Neural progenitor cell (in vitro differentiated cells): Measurements from ENCODE around the gene ARAP3. TPM values are rescaled to one million over a fixed set of nuclear protein-coding genes. Genes with fewer than 3 reads are reported as not detected.

ENCODE experiments used
- DNase-seq: peaks from one replicate; pipeline ENCODE4 v3.0.0-alpha.2; 2016; ENCODE audit warnings: low spot score
- H2AFZ ChIP-seq: fragments of 200-600 bp; sonication (generic); replicated peaks from 2 replicates; pipeline ENCODE4 v1.6.1; 2016; ENCODE audit warnings: antibody characterized with exemption
- H3F3A ChIP-seq: fragments of 200-600 bp; sonication (generic); 2 replicates; pipeline ENCODE4 v1.6.1; 2016; ENCODE audit warnings: antibody characterized with exemption, low read depth
- H3K27ac ChIP-seq: fragments of 200-600 bp; sonication (generic); 2 replicates; pipeline ENCODE4 v1.5.1; 2016; ENCODE audit warnings: mild to moderate bottlenecking
- H3K27me3 ChIP-seq: fragments of 200-600 bp; sonication (generic); 2 replicates; pipeline ENCODE4 v1.6.1; 2016; ENCODE audit warnings: mild to moderate bottlenecking, moderate library complexity
- H3K36me3 ChIP-seq: fragments of 200-600 bp; sonication (generic); 2 replicates; pipeline ENCODE4 v1.5.1; 2016
- H3K4me1 ChIP-seq: fragments of 200-600 bp; sonication (generic); 2 replicates; pipeline ENCODE4 v1.6.1; 2016; ENCODE audit warnings: mixed run types
- H3K4me2 ChIP-seq: fragments of 200-600 bp; sonication (generic); 2 replicates; pipeline ENCODE4 v1.6.1; 2016
- H3K4me3 ChIP-seq: fragments of 200-600 bp; sonication (generic); 2 replicates; pipeline ENCODE4 v1.5.1; 2016
- H3K79me2 ChIP-seq: fragments of 200-600 bp; sonication (generic); 2 replicates; pipeline ENCODE4 v1.6.1; 2016; ENCODE audit warnings: low read depth
- H3K9ac ChIP-seq: fragments of 200-600 bp; sonication (generic); 2 replicates; pipeline ENCODE4 v1.6.1; 2016
- H3K9me3 ChIP-seq: fragments of 200-600 bp; sonication (generic); 2 replicates; pipeline ENCODE4 v1.5.1; 2016; ENCODE audit warnings: low read depth
- H4K20me1 ChIP-seq: fragments of 200-600 bp; sonication (generic); 2 replicates; pipeline ENCODE4 v1.6.1; 2016; ENCODE audit warnings: low read depth
- H3K27ac Mint-ChIP-seq: 3 replicates; pipeline ENCODE4 v1.8.0; 2021; ENCODE audit warnings: mixed read lengths
- H3K27me3 Mint-ChIP-seq: 2 replicates; pipeline ENCODE4 v1.8.0; 2022; ENCODE audit warnings: low read depth, mild to moderate bottlenecking, inconsistent platforms, moderate library complexity, mixed read lengths; ENCODE audit not compliant: insufficient read depth
- H3K36me3 Mint-ChIP-seq: 3 replicates; pipeline ENCODE4 v1.8.0; 2021; ENCODE audit warnings: mixed read lengths
- H3K4me1 Mint-ChIP-seq: 3 replicates; pipeline ENCODE4 v1.8.0; 2021; ENCODE audit warnings: mixed read lengths
- H3K4me3 Mint-ChIP-seq: 3 replicates; pipeline ENCODE4 v1.8.0; 2021; ENCODE audit warnings: mild to moderate bottlenecking, moderate library complexity, mixed read lengths
- H3K9me3 Mint-ChIP-seq: 3 replicates; pipeline ENCODE4 v1.8.0; 2020; ENCODE audit warnings: mixed read lengths
- EZH2 ChIP-seq: fragments of 200-600 bp; sonication (generic); IDR thresholded peaks from 2 replicates; pipeline ENCODE4 v1.6.1; 2017; ENCODE audit warnings: antibody characterized with exemption, mild to moderate bottlenecking, moderate library complexity
- EZH2phosphoT487 ChIP-seq: fragments of 200-600 bp; sonication (generic); IDR thresholded peaks from 2 replicates; pipeline ENCODE4 v1.6.1; 2017; ENCODE audit warnings: antibody characterized with exemption
- total RNA-seq: library from RNA; depleted of rRNA; stranded (reverse); fragments of >200 nt; gene quantifications from 2 replicates; pipeline ENCODE4 v1.2.3, GENCODE V29; 2015; ENCODE audit warnings: low replicate concordance
- TF ChIP-seq, protein P1 (sequence below): fragments of 200-600 bp; sonication (generic); IDR thresholded peaks from 2 replicates; pipeline ENCODE4 v1.5.1; 2017; ENCODE audit warnings: antibody characterized with exemption, mild to moderate bottlenecking

The ARAP3 gene
- total RNA-seq, 1 donor from 2014 or later: 7.6 TPM

DNA sequence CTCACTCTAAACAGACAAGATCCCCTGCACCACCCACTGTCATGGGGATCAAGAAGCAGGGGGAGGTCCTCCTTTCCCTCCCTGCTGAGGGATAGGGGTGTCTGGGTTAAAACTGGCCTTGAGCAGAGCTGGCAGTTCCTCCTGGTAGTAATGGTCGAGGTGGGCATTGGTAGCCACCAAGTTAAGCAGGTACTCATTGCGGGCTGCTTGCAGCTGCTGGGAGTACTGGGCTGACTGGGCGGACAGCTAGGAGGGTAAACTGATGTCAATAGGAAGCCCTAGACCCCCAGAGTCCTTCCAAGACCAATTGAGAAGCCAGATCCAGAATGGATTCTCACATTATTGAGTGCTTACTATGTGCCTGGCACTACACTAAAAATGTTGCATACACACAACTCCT, 34.2 kb downstream of the ARAP3 start:
- Histone ChIP-seq H3F3A (peaks cover 11% of the 10 kb centered on the region), H4K20me1 (no peaks in the 10 kb centered on the region), H3K9ac (no peak overlapping the region), H3K9me3 (no peaks in the 10 kb centered on the region), H3K36me3 (no peaks in the 10 kb centered on the region), H3K4me1 (no peaks in the 10 kb centered on the region), H3K27me3 (peaks cover 6% of the 10 kb centered on the region), H2AFZ (no peak overlapping the region), H3K79me2 (no peaks in the 10 kb centered on the region), H3K4me3 (no peak overlapping the region), H3K27ac (no peak overlapping the region), H3K4me2 (no peak overlapping the region)
- Mint-ChIP-seq H3K27ac (no peak overlapping the region), H3K4me3 (no peak overlapping the region), H3K27me3 (peaks cover 3% of the 10 kb centered on the region), H3K36me3 (peaks cover 2% of the 10 kb centered on the region), H3K4me1 (peaks cover 10% of the 10 kb centered on the region), H3K9me3 (no peaks in the 10 kb centered on the region)
- TF ChIP-seq EZH2 (no peak), EZH2phosphoT487 (no peak)
- TF ChIP-seq, protein P1, sequence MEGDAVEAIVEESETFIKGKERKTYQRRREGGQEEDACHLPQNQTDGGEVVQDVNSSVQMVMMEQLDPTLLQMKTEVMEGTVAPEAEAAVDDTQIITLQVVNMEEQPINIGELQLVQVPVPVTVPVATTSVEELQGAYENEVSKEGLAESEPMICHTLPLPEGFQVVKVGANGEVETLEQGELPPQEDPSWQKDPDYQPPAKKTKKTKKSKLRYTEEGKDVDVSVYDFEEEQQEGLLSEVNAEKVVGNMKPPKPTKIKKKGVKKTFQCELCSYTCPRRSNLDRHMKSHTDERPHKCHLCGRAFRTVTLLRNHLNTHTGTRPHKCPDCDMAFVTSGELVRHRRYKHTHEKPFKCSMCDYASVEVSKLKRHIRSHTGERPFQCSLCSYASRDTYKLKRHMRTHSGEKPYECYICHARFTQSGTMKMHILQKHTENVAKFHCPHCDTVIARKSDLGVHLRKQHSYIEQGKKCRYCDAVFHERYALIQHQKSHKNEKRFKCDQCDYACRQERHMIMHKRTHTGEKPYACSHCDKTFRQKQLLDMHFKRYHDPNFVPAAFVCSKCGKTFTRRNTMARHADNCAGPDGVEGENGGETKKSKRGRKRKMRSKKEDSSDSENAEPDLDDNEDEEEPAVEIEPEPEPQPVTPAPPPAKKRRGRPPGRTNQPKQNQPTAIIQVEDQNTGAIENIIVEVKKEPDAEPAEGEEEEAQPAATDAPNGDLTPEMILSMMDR: no peak
- DNase-seq: no peak

DNA sequence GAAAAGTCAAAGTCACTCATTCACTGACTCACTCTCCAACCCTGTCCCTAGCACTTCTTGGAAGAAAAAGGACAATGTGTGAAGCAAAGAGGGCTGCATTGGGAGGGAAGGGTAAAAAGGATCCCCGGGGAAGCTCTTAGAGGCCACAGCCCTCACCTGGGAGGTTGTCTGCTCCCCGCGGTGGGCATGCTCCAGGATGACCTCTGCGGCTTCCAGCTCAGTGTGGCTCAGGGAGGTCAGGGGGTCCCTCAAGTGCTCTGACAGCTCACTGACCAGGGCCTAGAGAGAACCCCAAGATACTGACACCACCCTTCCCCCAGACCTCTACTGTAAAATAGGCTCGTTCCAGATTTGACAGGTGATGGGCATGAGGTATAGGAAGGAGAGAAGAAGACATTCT, 34.8 kb downstream of the ARAP3 start:
- no peaks in the 10 kb centered on the region for H3K79me2 ChIP-seq
- H3K4me1 ChIP-seq: no peaks in the 10 kb centered on the region
- H3F3A ChIP-seq: peaks cover 7% of the 10 kb centered on the region
- H3K4me3 ChIP-seq: no peak overlapping the region
- H4K20me1 ChIP-seq: no peaks in the 10 kb centered on the region
- no peaks in the 10 kb centered on the region for H3K36me3 ChIP-seq
- no peak for DNase-seq
- Mint-ChIP-seq H3K27me3 (peaks cover 3% of the 10 kb centered on the region), H3K4me3 (no peak overlapping the region), H3K27ac (no peak overlapping the region), H3K4me1 (peaks cover 9% of the 10 kb centered on the region), H3K36me3 (peaks cover 2% of the 10 kb centered on the region), H3K9me3 (no peaks in the 10 kb centered on the region)
- no peak overlapping the region for H3K4me2 ChIP-seq
- no peak overlapping the region for H3K27ac ChIP-seq
- H2AFZ ChIP-seq: no peak overlapping the region
- TF ChIP-seq, protein P1: no peak
- TF ChIP-seq EZH2phosphoT487: no peak
- no peak for TF ChIP-seq EZH2
- H3K9me3 ChIP-seq: no peaks in the 10 kb centered on the region
- H3K27me3 ChIP-seq: peaks cover 6% of the 10 kb centered on the region
- H3K9ac ChIP-seq: no peak overlapping the region

DNA sequence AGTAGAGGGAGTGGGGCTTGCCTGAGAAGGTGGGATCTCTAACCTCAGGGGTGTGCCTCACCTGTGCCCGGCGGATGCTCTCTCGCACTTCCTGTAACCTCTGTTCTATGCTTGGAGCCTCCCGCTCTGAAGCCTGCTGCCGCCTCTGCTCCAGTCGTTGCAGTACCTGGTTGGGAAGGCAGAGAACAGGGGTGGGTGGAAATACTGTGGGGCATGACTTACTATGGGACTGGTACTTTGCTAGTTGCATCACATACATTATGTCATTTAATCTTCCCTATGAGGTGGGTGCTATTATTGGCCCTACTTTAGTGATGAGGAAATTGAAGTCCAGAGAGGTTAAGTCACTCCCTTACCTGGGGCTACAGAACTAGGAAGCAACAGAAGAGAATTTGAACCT, 36.0 kb downstream of the ARAP3 start:
- H3K4me1 Mint-ChIP-seq: peaks cover 5% of the 10 kb centered on the region
- Histone ChIP-seq H3K4me3 (no peak overlapping the region), H2AFZ (no peak overlapping the region), H3K27ac (no peak overlapping the region), H3K4me2 (no peak overlapping the region), H3K4me1 (no peaks in the 10 kb centered on the region), H3K9ac (no peak overlapping the region), H3F3A (no peaks in the 10 kb centered on the region), H3K79me2 (no peaks in the 10 kb centered on the region), H3K27me3 (peaks cover 6% of the 10 kb centered on the region), H4K20me1 (no peaks in the 10 kb centered on the region), H3K36me3 (no peaks in the 10 kb centered on the region), H3K9me3 (no peaks in the 10 kb centered on the region)
- peaks cover 2% of the 10 kb centered on the region for H3K27me3 Mint-ChIP-seq
- no peaks in the 10 kb centered on the region for H3K9me3 Mint-ChIP-seq
- no peak overlapping the region for H3K27ac Mint-ChIP-seq
- no peak overlapping the region for H3K4me3 Mint-ChIP-seq
- DNase-seq: no peak
- H3K36me3 Mint-ChIP-seq: peaks cover 2% of the 10 kb centered on the region
- TF ChIP-seq EZH2 (no peak), EZH2phosphoT487 (no peak)
- TF ChIP-seq, protein P1: no peak
